Right lobe of liver (tissue), 6 donors: ENCODE data around the gene TRPM6. TPM values are rescaled to one million over a fixed set of nuclear protein-coding genes. Genes with fewer than 3 reads are reported as not detected.
"Not testable (repeated sequence)": the region's sequence is repeated elsewhere in the genome, so short reads cannot be mapped to it uniquely, and the experiment has no call there.

Experiments used
- ATAC-seq, 4 donors: fragments of 200-7000 bp; cut with Tn5 transposase; one replicate each; pipeline ENCODE4 v1.9.1; 2020; ENCODE audit warnings: mild to moderate bottlenecking in 4 of 4, moderate library complexity in 4 of 4
- DNase-seq, 3 donors: peaks; one replicate each; pipeline ENCODE4 v3.0.0-alpha.2; 2020
- H3K27ac ChIP-seq, 3 donors: fragments of 200-600 bp; one replicate each; pipeline ENCODE4 v1.8.0; 2022
- H3K27me3 ChIP-seq, 2 donors: fragments of 200-600 bp; one replicate each; pipeline ENCODE4 v1.8.0; 2022
- H3K36me3 ChIP-seq, 4 donors: fragments of 200-600 bp; sonication (generic) in 1 of 4; one replicate each; pipeline versions ENCODE4 v1.5.1 to v1.8.0; 2017 to 2022; ENCODE audit warnings: control low read depth in 1 of 4
- H3K4me1 ChIP-seq, 4 donors: fragments of 200-600 bp; sonication (generic) in 1 of 4; one replicate each; pipeline versions ENCODE4 v1.5.1 to v1.8.0; 2017 to 2022; ENCODE audit warnings: control low read depth in 1 of 4
- H3K4me3 ChIP-seq, 3 donors: fragments of 200-600 bp; one replicate each; pipeline ENCODE4 v1.8.0; 2022
- H3K9me3 ChIP-seq, 4 donors: fragments of 200-600 bp; sonication (generic) in 1 of 4; one replicate each; pipeline versions ENCODE4 v1.5.1 to v1.8.0; 2017 to 2022; ENCODE audit warnings: control low read depth in 1 of 4
- POLR2A ChIP-seq: fragments of 450-650 bp; IDR thresholded peaks from one replicate; pipeline ENCODE4 v1.6.1; 2017; ENCODE audit warnings: antibody characterized with exemption, mild to moderate bottlenecking
- WGBS: methylation state at CpG from one replicate; pipeline ENCODE4 v1.1.6; 2018; ENCODE audit warnings: low coverage, low lambda C conversion rate; ENCODE audit not compliant: insufficient coverage; ENCODE audit errors: missing lambda C conversion rate; 5-methylcytosine and 5-hydroxymethylcytosine counted together
- intact Hi-C, 2 donors: fragments of 100-400 bp; cut with DNase I; formaldehyde crosslinking; loops; one replicate each; pipeline versions ENCODE4 v1.11.2 to v1.14.1; 2022
- total RNA-seq, 6 experiments: library from RNA; depleted of rRNA in 2 of 6; stranded (reverse); fragments of >200 nt in 2 of 6; fragmentation: NEBNext Ultra II Directional in 3 of 6; extraction: Animal tissue kit (Norgen Biotek cat#: 25700) in 3 of 6; gene quantifications; one replicate each; pipeline versions ENCODE4 v1.1.0 to v1.2.4, GENCODE V29; 2016 to 2023
- TF ChIP-seq, protein P1 (sequence below), 4 donors: fragments of 200-600 bp in 3 of 4; fragments of 450-650 bp in 1 of 4; IDR thresholded peaks; one replicate each; pipeline versions ENCODE4 v1.5.1 to v1.8.0; 2016 to 2022; ENCODE audit warnings: antibody characterized with exemption in 4 of 4, mild to moderate bottlenecking in 2 of 4
- donor health status: DM: no; HTN: yes; CAD: no.
- donor health status: DM: no; HTN: no; CAD: no.
- donor health status: DM: no; HTN: no; CAD: no.
- donor health status: DM: no; HTN: yes; CAD: no.
- donor health status: DM: no; HTN: yes; CAD: no.

Gene TRPM6
- total RNA-seq, 6 experiments from 2014 or later = 0.05 to 0.24 (median 0.15) TPM; not detected in 1

DNA sequence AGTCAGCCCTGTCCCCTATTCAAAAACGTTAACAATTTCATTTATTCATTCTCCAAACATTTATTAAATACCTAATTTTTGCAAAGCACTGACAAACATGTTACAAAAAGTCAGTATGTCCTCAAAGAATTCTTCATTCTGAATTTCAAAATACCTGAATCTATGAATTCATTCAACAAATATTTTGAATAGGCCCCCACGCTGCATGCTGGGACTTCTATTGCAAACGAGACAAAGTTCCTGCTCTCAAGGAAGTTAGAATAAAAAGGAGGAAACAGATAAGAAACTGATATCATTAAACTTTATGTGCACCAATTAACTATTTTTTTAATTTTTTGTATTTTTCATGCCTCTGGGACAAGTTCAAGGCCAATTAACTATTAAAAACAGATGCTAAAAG, 26.6 kb downstream of the TRPM6 start:
- H3K27me3 ChIP-seq = no peaks in the 10 kb centered on the region
- H3K4me1 ChIP-seq = no peaks in the 10 kb centered on the region
- no peak overlapping the region for H3K27ac ChIP-seq
- DNase-seq (no peak), ATAC-seq (peak in 3 of 4 donors; percentile 12 to 48 (median 30))
- H3K4me3 ChIP-seq = no peak overlapping the region
- 32% methylated on average over 3 of the region's 3 CpGs for WGBS
- intact Hi-C loops = no loop called here
- H3K9me3 ChIP-seq = no peaks in the 10 kb centered on the region
- H3K36me3 ChIP-seq = no peaks in the 10 kb centered on the region
- no peak for TF ChIP-seq POLR2A

DNA sequence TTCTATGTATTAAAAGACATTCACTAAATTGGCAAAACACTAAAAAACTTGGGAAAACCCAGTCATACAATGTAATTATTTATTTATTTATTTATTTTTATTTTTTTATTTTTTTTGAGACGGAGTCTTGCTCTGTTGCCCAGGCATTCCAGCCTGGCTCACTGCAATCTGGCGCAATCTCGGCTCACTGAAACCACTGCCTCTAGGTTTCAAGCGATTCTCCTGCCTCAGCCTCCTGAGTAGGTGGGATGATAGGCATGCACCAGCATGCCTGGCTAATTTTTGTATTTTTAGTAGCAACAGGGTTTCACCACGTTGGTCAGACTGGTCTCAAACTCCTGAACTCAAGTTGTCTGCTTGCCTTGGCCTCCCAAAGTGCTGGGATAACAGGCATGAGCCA, 27.5 kb downstream of the TRPM6 start:
- H3K9me3 ChIP-seq, DNase-seq, H3K36me3 ChIP-seq, H3K4me3 ChIP-seq, H3K27ac ChIP-seq, H3K27me3 ChIP-seq, H3K4me1 ChIP-seq, intact Hi-C loops, ATAC-seq: not testable (repeated sequence)
- WGBS = 89% methylated on average over 4 of the region's 5 CpGs

DNA sequence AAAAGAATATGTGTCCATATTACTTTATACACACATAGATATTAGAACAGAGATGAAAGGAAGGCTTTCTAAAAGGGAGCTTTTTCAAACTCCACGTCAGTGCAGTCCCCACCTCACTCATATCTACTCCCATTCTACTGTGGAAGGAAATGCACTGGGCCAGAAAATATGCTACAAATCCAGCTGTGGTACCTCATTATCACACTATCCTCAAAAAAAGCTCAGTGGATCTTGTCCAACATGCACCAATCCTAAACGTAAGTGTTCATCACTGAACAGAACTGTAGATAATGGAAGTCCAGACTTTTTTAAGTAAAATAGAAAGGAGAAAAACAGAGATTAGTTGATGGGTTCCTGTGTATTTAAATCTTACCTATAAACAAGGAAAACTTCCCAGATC, 27.9 kb downstream of the TRPM6 start:
- Histone ChIP-seq H3K27me3 (no peaks in the 10 kb centered on the region), H3K36me3 (no peaks in the 10 kb centered on the region), H3K4me1 (no peaks in the 10 kb centered on the region), H3K4me3 (no peak overlapping the region), H3K27ac (no peak overlapping the region), H3K9me3 (no peaks in the 10 kb centered on the region)
- intact Hi-C loops = no loop called here
- no peak for TF ChIP-seq POLR2A
- TF ChIP-seq, protein P1, sequence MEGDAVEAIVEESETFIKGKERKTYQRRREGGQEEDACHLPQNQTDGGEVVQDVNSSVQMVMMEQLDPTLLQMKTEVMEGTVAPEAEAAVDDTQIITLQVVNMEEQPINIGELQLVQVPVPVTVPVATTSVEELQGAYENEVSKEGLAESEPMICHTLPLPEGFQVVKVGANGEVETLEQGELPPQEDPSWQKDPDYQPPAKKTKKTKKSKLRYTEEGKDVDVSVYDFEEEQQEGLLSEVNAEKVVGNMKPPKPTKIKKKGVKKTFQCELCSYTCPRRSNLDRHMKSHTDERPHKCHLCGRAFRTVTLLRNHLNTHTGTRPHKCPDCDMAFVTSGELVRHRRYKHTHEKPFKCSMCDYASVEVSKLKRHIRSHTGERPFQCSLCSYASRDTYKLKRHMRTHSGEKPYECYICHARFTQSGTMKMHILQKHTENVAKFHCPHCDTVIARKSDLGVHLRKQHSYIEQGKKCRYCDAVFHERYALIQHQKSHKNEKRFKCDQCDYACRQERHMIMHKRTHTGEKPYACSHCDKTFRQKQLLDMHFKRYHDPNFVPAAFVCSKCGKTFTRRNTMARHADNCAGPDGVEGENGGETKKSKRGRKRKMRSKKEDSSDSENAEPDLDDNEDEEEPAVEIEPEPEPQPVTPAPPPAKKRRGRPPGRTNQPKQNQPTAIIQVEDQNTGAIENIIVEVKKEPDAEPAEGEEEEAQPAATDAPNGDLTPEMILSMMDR (IDR thresholded peaks at IDR 0.05) = no peak
- 51% methylated on average over 2 of the region's 2 CpGs for WGBS
- no peak for DNase-seq
- no peak for ATAC-seq

DNA sequence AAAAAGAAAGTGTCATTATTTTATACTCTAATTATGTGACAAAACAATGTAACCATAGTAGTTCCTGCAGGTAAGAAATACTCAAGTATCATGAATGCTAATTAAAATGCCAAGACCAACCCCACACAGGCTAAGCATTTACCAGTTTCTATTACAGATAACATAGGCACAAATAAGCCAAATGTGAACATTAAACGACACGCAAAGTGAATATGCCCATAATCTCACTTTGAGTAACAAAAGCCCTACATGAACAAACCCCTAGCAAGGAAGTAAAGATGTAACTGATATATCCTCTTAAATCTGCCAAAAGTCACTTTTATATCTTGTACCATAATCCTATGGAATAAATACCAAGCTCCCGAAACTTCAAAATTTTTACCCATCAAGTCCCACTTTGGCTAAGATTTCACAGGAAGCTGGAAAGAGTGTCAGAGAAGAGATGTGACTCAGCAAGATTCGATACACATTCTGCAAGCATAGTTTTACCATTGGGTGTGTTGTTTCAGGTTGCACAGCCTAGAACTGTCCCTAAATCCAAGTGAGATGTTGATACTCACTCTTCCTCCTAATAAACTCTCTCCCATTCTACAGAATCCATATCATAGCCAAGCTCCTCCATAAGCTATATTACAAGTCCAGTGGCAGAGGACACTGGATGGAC, 28.8 kb downstream of the TRPM6 start:
- Histone ChIP-seq H3K27me3 (no peaks in the 10 kb centered on the region), H3K4me1 (no peaks in the 10 kb centered on the region), H3K36me3 (no peaks in the 10 kb centered on the region), H3K4me3 (no peak overlapping the region), H3K9me3 (no peaks in the 10 kb centered on the region), H3K27ac (no peak overlapping the region)
- ATAC-seq (no peak), DNase-seq (no peak)
- TF ChIP-seq, protein P1 (IDR thresholded peaks at IDR 0.05) = no peak
- no peak for TF ChIP-seq POLR2A
- intact Hi-C loops = no loop called here
- 59% methylated on average over 4 of the region's 4 CpGs for WGBS

DNA sequence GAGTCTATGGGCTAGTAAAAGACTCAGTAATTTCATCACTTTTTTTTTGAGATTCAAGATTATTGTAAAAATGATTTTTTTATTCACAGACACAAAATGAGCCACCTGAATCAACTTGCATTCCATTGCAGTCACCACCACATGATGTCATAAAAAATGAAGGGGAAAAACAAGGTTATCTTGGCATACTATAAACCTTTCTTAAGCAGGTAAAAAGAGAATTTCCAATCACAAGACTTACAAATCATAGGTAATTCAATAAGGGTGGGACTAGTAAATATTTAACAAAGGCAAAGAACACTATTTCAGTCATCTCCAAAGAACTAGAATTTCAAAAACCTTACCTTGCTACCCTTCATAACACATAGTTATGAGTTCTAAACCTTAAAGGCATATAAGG, 30.7 kb downstream of the TRPM6 start:
- TF ChIP-seq POLR2A = no peak
- TF ChIP-seq, protein P1 (IDR thresholded peaks at IDR 0.05) = no peak
- Histone ChIP-seq H3K4me1 (no peaks in the 10 kb centered on the region), H3K4me3 (no peak overlapping the region), H3K27ac (no peak overlapping the region), H3K27me3 (no peaks in the 10 kb centered on the region), H3K9me3 (no peaks in the 10 kb centered on the region), H3K36me3 (no peaks in the 10 kb centered on the region)
- ATAC-seq = no peak
- DNase-seq = no peak
- intact Hi-C loops = no loop called here

DNA sequence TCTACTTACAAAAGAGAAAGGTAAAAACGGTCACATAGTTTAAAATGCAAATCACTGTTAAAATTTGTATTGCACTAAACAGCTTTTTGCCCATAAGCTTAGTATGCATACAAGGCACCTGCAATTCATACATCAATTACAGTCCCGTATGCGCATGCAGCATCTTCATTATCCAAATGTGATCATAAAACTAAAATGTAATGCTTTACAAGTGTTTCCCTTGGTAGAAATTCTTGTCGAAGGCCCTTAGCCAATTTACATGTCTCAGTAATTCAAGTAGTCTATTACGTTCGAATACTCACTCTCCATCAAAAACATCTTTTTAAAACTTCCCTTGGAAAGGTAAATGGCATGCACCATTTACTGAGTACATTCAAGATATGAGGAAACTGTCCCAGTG, 32.6 kb downstream of the TRPM6 start:
- no peak for ATAC-seq

DNA sequence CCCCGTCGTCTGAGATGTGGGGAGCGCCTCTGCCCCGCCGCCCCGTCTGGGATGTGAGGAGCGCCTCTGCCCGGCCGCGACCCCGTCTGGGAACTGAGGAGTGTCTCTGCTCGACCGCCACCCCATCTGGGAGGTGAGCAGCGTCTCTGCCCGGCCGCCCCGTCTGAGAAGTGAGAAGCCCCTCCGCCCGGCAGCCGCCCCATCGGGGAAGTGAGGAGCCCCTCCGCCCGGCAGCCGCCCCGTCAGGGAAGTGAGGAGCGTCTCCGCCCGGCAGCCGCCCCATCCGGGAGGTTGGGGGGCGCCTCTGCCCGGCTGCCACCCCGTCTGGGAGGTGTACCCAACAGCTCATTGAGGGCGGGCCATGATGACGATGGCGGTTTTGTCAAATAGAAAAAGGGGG, 34.7 kb downstream of the TRPM6 start:
- WGBS = 93% methylated on average over 25 of the region's 36 CpGs
- intact Hi-C loops, H3K36me3 ChIP-seq, ATAC-seq, H3K4me3 ChIP-seq, H3K27ac ChIP-seq, H3K9me3 ChIP-seq, H3K27me3 ChIP-seq, H3K4me1 ChIP-seq, DNase-seq: not testable (repeated sequence)

More for the DNA sequence above, 32.6 kb downstream of the TRPM6 start:
- Histone ChIP-seq H3K27me3 (no peaks in the 10 kb centered on the region), H3K27ac (no peak overlapping the region), H3K36me3 (no peaks in the 10 kb centered on the region), H3K4me1 (no peaks in the 10 kb centered on the region), H3K4me3 (no peak overlapping the region), H3K9me3 (no peaks in the 10 kb centered on the region)
- TF ChIP-seq, protein P1 (IDR thresholded peaks at IDR 0.05) = no peak
- no peak for TF ChIP-seq POLR2A
- DNase-seq = no peak
- 70% methylated on average over 6 of the region's 6 CpGs for WGBS
- intact Hi-C loops = no loop called here
